IPS DF 19.7 (cell line): ENCODE measurements around the gene MPRIP.
"Not testable (repeated sequence)": the region's sequence is repeated elsewhere in the genome, so short reads cannot be mapped to it uniquely, and the experiment has no call there.

Source experiments
- DNase-seq: peaks from one replicate; pipeline ENCODE4 v3.0.0-alpha.2; 2013; ENCODE audit warnings: low read depth, low spot score

Gene MPRIP

GRCh38 chr17:17125136-17126084, 83.2 kb downstream of the MPRIP start:
- no peak for DNase-seq

- no peak for DNase-seq
These were observed 84.2 kb downstream of the MPRIP start for GRCh38 chr17:17126131-17127110.

GRCh38 chr17:17127156-17127555, 84.9 kb downstream of the MPRIP start:
- no peak for DNase-seq

GRCh38 chr17:17127730-17128291, 85.6 kb downstream of the MPRIP start:
- DNase-seq = no peak

DNA sequence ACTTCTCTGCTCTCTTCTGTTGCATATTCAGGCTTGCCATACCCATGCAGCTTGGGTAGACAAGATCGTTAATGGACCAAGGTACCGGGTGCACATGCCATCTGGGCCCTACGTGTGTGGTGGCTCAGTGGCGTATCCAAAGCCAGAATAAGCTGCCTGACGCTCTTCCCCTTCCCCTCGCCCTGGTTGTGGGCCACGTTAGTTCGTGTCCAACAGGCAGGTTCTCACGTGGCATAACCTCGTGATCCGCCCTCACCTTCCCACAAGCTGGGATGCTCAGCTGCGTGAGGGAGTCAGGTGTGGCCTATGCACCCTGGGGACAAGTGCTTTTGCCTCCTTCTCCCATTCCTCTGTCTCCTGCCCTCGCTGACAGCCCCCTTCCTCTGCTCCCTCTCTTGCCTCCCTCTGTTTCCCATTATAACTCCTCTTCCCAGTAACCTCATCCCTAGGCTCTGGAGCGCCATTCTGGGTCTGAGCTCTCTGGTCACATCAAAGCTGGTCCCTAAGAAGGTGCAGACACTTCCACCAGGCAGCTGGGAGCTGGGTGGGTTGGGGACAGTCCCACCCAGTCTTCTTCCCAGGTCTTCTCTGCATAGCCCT, 86.3 kb downstream of the MPRIP start:
- DNase-seq = no peak

DNA sequence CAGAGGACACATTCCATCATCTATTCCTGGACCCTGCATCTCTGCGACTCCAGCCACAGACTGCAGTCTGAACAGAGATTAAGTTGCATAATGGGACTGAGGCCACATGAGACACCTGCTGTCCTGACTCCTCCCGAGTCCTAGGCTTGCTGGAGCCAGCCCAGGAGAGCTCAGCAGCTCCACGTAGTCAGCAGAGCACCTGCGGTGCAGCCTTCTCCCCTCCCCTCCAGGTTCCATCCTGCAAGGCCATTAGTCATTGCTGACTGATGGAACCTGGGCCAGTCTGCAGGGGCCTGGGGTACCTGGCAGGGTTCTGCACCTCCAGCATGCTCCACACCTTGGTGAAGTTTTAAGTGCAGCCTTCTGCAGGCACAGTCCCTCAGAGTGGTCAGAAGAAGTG, 87.2 kb downstream of the MPRIP start:
- DNase-seq = no peak

DNA sequence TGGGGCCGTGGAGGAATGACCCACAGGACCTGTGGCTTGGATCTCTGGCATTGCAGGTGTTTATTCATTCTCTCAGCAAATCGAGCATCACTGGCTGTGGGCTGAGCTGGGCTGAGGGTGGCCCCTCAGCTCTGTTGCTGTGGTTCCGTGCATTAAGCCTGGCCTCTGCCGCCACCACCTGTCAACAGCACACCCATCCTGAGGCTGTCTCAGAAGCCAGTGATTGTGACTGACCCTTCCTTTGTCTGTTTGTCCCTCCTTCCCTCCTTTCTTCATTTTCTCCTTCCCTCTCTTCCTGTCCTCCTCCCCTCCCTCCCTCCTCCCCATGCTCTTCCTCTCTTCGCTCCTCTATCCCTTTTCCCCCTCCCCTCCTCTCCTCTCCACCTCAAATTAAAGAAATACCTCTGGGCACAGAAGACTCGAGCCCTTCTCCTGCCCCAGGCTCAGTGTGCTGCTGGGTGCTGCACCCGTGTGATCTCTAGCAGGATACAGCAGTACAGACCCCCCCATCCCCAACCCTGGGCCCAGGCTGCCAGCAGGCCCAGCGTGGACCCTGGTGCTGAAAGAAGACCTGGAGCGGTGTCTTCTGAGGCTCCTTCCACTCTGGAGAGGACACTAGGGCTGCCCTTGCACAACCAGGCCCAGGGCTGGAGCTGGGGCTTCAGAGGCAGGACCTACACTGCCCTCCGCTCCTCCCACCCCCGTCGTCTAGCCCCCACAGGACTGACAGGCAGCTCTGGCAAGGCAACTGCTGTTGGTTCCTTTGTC, 88.0 kb downstream of the MPRIP start:
- DNase-seq = no peak

DNA sequence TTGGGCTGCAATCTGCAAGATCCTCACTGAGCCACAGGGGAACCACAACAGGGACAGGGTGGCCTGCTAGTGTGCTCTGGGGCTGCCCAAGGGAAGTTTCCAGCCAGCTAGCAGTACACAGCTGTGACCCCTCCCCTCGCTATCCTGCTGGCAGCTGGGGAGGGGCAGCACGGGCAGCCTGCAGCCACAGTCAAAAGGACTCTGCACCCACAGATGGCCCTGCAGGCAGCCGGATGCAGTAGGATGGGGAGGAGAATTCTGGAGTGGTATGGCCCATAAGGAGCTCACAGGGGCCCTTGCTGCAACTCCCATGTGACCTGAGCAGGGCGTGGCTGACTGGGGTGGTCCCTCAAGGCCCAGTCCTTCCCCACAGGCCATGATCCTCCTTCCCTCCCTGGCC, 89.6 kb downstream of the MPRIP start:
- DNase-seq = no peak

GRCh38 chr17:17132746-17133145, 90.5 kb downstream of the MPRIP start:
- DNase-seq = no peak

- no peak for DNase-seq
These were observed 92.0 kb downstream of the MPRIP start for GRCh38 chr17:17134051-17134956.

- DNase-seq = no peak
These were observed 92.7 kb downstream of the MPRIP start for GRCh38 chr17:17134957-17135333.

GRCh38 chr17:17136221-17136620, 94.0 kb downstream of the MPRIP start:
- DNase-seq = not testable (repeated sequence)

DNA sequence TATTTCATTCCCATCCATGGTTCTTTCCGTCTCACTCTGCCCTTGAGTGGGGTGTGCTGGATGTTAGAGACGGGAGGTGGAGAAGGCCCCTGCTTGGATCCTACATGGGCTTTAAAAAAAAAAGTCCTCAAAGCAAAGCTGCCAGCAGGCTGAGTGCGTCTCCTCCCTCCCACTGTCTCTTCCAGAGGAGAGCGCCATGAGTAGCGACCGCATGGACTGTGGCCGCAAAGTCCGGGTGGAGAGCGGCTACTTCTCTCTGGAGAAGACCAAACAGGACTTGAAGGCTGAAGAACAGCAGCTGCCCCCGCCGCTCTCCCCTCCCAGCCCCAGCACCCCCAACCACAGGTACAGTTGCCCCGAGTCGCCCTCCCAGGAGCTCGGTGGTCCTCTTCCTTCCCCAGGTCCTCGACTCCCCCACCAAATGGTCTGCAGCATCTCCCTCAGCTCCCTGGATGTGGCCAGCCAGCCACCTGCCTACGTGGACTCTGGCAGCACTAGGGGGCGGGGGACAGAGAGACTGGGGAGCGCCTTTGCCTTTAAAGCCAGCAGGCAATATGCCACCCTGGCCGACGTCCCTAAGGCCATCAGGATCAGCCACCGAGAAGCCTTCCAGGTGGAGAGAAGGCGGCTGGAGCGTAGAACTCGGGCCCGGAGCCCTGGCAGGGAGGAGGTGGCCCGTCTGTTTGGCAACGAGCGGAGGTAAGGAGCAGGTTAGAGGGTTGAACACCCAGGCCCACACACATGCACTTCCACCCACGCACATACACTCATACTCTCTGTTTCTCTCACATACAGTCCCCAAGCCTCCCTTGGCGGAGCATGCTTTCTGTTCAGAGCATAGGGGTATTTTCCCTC, 95.7 kb downstream of the MPRIP start:
- DNase-seq = no peak

DNA sequence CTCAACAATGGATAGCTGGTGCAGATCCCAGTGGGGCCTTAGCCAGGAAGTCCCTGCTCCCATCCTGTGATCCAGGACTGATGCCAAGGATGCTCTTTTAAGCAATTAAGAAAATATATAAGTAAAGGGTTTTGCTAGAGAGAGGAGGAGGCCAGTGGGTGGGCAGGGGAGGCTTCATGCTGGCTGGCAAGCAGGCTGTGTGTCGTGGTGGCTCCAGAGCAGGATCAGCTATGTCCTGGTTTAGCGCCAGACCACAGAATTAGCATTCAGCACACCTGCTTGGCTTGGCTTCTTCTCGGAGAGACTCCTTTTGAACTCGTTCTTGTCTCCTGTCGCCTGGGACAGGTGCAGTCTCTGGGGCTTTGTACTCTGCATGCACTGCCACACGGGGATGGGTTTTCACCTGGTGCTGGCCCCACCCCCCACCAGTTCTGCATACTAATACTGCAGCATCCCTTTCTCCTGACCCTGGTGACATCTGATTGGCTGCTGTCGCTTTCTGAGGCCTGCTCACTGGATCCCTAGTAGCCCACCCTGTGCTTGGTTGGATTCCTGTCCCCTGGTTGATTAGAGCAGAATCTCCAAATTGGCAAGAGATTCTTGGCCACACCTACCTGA, 97.8 kb downstream of the MPRIP start:
- no peak for DNase-seq

GRCh38 chr17:17140590-17140980, 98.3 kb downstream of the MPRIP start:
- no peak for DNase-seq

DNA sequence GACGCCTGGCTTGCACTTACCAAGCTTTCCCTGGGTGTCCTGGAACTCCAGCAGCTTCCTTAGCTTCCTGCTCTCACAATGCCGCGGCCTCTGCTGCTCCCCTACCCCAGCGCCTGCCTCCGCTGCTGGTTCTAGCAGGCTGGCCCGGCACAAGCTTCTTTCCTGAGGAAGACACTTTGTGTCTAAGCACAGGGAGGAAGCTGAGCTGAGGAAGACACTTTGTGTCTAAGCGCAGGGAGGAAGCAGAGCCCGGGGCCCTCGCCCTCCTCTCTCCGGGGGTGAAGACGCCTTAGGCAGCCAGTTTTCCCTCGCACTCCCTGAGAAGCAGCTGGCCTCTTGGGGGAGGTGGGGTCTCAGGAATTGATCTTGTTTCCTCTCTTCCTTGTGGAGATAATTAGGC, 99.0 kb downstream of the MPRIP start:
- DNase-seq = no peak

DNA sequence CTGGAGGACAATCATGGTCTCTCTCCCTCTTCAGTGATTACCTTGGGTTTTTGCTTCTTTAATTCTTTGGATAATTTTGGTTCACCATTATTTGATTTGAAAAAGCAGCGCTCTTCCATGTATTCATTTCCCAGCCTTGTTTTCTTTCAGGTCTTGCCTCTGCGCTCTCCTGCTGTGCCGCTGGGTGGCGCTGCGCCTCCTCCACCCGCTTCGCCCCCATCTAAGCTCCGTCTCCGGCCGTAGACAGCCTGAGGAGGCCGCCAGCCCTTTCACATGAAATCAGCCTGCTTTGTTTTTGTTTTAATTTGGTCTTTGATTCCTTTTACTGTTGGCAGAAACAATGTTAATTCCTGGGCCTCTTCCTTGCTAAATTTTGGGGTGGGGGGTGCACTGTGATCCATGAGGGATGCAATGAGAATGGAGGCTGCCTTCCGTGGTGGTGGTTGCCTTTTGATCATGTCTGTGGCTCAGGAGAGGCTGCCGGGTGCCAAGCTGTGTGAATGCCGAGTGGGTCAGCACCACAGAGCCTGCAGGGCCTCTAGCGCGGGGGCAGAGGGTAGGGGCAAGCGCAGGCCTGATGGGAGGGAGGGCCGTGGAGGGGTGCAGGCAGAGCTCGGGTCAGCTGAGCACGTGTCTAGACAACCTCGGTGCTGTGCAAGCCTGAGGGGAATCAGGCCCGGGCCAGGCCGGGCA, 99.7 kb downstream of the MPRIP start:
- no peak for DNase-seq

GRCh38 chr17:17142556-17142955, 100.3 kb downstream of the MPRIP start:
- DNase-seq = no peak
